Measurements from ENCODE around the gene UGP2.

DNA sequence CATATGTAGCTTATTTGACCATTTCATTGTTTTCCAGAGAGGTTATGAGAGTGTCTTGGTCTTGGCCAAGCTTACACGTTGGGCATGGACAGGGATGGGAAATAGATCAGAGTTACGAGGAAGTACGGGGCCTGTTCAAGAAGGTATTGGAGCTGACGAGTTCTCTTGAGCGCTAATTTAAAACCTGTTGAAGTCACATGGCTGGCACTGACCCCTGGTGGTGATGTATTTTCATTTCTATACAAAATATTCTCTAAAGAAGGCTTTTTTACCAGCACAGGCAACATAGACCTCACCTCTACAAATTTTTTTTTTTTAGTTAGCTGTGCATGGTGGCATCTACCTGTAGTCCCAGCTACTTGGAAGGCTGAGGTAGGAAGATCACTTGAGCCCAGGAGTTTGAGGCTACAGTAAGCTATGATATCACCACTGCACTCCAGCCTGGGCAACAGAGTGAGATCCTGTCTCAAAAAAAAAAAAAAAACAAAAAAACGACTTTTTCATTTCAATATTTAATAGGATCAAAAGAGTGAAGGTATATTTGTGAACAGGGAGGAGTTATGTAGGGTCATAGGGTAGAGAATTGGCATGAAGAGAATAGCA is 19.6 kb downstream of the UGP2 start:
- TF ChIP-seq, protein P1, sequence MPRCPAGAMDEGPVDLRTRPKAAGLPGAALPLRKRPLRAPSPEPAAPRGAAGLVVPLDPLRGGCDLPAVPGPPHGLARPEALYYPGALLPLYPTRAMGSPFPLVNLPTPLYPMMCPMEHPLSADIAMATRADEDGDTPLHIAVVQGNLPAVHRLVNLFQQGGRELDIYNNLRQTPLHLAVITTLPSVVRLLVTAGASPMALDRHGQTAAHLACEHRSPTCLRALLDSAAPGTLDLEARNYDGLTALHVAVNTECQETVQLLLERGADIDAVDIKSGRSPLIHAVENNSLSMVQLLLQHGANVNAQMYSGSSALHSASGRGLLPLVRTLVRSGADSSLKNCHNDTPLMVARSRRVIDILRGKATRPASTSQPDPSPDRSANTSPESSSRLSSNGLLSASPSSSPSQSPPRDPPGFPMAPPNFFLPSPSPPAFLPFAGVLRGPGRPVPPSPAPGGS (IDR thresholded peaks at IDR 0.05; ENCODE audit: borderline replicate concordance, insufficient read depth, low read depth, low read length, poor library complexity, severe bottlenecking) = no peak
- no peak for TF ChIP-seq ESRRA (IDR thresholded peaks at IDR 0.05; ENCODE audit: low read length)
- TF ChIP-seq POLR2A (IDR thresholded peaks at IDR 0.05; ENCODE audit: low read depth, low read length) = no peak
- TF ChIP-seq, protein P2, sequence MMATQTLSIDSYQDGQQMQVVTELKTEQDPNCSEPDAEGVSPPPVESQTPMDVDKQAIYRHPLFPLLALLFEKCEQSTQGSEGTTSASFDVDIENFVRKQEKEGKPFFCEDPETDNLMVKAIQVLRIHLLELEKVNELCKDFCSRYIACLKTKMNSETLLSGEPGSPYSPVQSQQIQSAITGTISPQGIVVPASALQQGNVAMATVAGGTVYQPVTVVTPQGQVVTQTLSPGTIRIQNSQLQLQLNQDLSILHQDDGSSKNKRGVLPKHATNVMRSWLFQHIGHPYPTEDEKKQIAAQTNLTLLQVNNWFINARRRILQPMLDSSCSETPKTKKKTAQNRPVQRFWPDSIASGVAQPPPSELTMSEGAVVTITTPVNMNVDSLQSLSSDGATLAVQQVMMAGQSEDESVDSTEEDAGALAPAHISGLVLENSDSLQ (IDR thresholded peaks at IDR 0.05) = no peak
- no peak for TF ChIP-seq GABPA (IDR thresholded peaks at IDR 0.05; ENCODE audit: low read depth)
- TF ChIP-seq, protein P3, sequence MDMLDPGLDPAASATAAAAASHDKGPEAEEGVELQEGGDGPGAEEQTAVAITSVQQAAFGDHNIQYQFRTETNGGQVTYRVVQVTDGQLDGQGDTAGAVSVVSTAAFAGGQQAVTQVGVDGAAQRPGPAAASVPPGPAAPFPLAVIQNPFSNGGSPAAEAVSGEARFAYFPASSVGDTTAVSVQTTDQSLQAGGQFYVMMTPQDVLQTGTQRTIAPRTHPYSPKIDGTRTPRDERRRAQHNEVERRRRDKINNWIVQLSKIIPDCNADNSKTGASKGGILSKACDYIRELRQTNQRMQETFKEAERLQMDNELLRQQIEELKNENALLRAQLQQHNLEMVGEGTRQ (IDR thresholded peaks at IDR 0.05; ENCODE audit: borderline replicate concordance, low read depth, low read length) = no peak
- TF ChIP-seq, protein P4, sequence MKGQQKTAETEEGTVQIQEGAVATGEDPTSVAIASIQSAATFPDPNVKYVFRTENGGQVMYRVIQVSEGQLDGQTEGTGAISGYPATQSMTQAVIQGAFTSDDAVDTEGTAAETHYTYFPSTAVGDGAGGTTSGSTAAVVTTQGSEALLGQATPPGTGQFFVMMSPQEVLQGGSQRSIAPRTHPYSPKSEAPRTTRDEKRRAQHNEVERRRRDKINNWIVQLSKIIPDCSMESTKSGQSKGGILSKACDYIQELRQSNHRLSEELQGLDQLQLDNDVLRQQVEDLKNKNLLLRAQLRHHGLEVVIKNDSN (IDR thresholded peaks at IDR 0.05; ENCODE audit: borderline replicate concordance, extremely low read length, insufficient read depth, low read depth, low read length) = no peak
